GM19395 (cell line): Measurements from ENCODE around the gene ADD1.

Source experiments
- ATAC-seq: cut with Tn5 transposase; IDR thresholded peaks from one replicate; pipeline ENCODE4 v1.9.1; 2021; ENCODE audit warnings: mild to moderate bottlenecking, moderate library complexity; ENCODE audit not compliant: unreplicated experiment

Gene ADD1

GRCh38 chr4:2804973-2805501 lies 38.6 kb upstream of the ADD1 start:
- ATAC-seq, result no peak

- ATAC-seq, result no peak
Observed at GRCh38 chr4:2805712-2806389, 37.8 kb upstream of the ADD1 start.

GRCh38 chr4:2806390-2807355 lies 37.0 kb upstream of the ADD1 start:
- ATAC-seq, result no peak

GRCh38 chr4:2807571-2807970 lies 36.1 kb upstream of the ADD1 start:
- ATAC-seq, result no peak

GRCh38 chr4:2808001-2808400 lies 35.6 kb upstream of the ADD1 start:
- no peak for ATAC-seq

- ATAC-seq, result no peak
Observed at GRCh38 chr4:2809610-2810180, 33.9 kb upstream of the ADD1 start.

- ATAC-seq, result no peak
Observed at GRCh38 chr4:2810388-2810787, 33.3 kb upstream of the ADD1 start.

GRCh38 chr4:2811830-2812611 lies 31.6 kb upstream of the ADD1 start:
- ATAC-seq, result peak; percentile 70

GRCh38 chr4:2812612-2813354 lies 30.9 kb upstream of the ADD1 start:
- ATAC-seq, result peak; percentile 16

- ATAC-seq, result no peak
Observed at GRCh38 chr4:2813446-2814405, 29.9 kb upstream of the ADD1 start.

- no peak for ATAC-seq
Observed at GRCh38 chr4:2814627-2815270, 28.9 kb upstream of the ADD1 start.

GRCh38 chr4:2816401-2816954 lies 27.2 kb upstream of the ADD1 start:
- ATAC-seq, result no peak

- ATAC-seq, result no peak
Observed at GRCh38 chr4:2817137-2817536, 26.5 kb upstream of the ADD1 start.

- ATAC-seq, result no peak
Observed at GRCh38 chr4:2817701-2818350, 25.8 kb upstream of the ADD1 start.

- ATAC-seq, result no peak
Observed at GRCh38 chr4:2818351-2818939, 25.2 kb upstream of the ADD1 start.

GRCh38 chr4:2819244-2820215 lies 24.1 kb upstream of the ADD1 start:
- no peak for ATAC-seq
